Activated T-helper 1 cell treated with Interleukin-2 at 50 U/mL for 16 hours (primary cell): Measurements from ENCODE around the gene ASB13.
A peak's percentile ranks its signal among the peaks of the same experiment; 100 is the strongest.

ENCODE experiments used
- DNase-seq: peaks from one replicate; pipeline ENCODE4 v3.0.0-alpha.2; 2020; ENCODE audit warnings: low read depth

The ASB13 gene

GRCh38 chr10:5647507-5648240, 18.7 kb downstream of the ASB13 start:
- DNase-seq: no peak

- DNase-seq: no peak
These were observed 20.3 kb downstream of the ASB13 start for GRCh38 chr10:5645944-5646617.

GRCh38 chr10:5645375-5645774, 21.0 kb downstream of the ASB13 start:
- no peak for DNase-seq

- DNase-seq: no peak
These were observed 21.5 kb downstream of the ASB13 start for GRCh38 chr10:5644930-5645329.

GRCh38 chr10:5643346-5644067, 22.9 kb downstream of the ASB13 start:
- no peak for DNase-seq

- no peak for DNase-seq
These were observed 24.9 kb downstream of the ASB13 start for GRCh38 chr10:5641501-5641900.

GRCh38 chr10:5640501-5640900, 25.9 kb downstream of the ASB13 start:
- DNase-seq: no peak

GRCh38 chr10:5640036-5640435, 26.4 kb downstream of the ASB13 start:
- no peak for DNase-seq

- no peak for DNase-seq
These were observed 27.3 kb downstream of the ASB13 start for GRCh38 chr10:5639066-5639465.

- no peak for DNase-seq
These were observed 27.9 kb downstream of the ASB13 start for GRCh38 chr10:5638494-5638893.

- DNase-seq: no peak
These were observed 31.5 kb downstream of the ASB13 start for GRCh38 chr10:5634918-5635317.

GRCh38 chr10:5633166-5633749, 33.1 kb downstream of the ASB13 start:
- no peak for DNase-seq

- DNase-seq: no peak
These were observed 33.9 kb downstream of the ASB13 start for GRCh38 chr10:5632446-5632845.

- no peak for DNase-seq
These were observed 34.5 kb downstream of the ASB13 start for GRCh38 chr10:5631936-5632335.

- no peak for DNase-seq
These were observed 36.3 kb downstream of the ASB13 start for GRCh38 chr10:5630112-5630436.

- DNase-seq: peak; percentile 71
These were observed 36.9 kb downstream of the ASB13 start for GRCh38 chr10:5629303-5630111.

GRCh38 chr10:5628451-5629302, 37.7 kb downstream of the ASB13 start:
- no peak for DNase-seq

- no peak for DNase-seq
These were observed 38.8 kb downstream of the ASB13 start for GRCh38 chr10:5627486-5628044.

GRCh38 chr10:5625992-5626777, 40.2 kb downstream of the ASB13 start:
- DNase-seq: no peak

- DNase-seq: no peak
These were observed 41.7 kb downstream of the ASB13 start for GRCh38 chr10:5624701-5625100.
